NT2/D1 (cell line): ENCODE measurements around the gene ULBP3.

Experiments used
- SUZ12 ChIP-seq: IDR thresholded peaks from 2 replicates; pipeline ENCODE4 v1.6.1; 2011; ENCODE audit not compliant: insufficient read length, insufficient read depth; ENCODE audit errors: extremely low read depth
- YY1 ChIP-seq: IDR thresholded peaks from 2 replicates; pipeline ENCODE4 v1.6.1; 2011; ENCODE audit not compliant: insufficient read length, insufficient read depth
- ZNF274 ChIP-seq: IDR thresholded peaks from 2 replicates; pipeline ENCODE4 v1.6.1; 2011; ENCODE audit warnings: mild to moderate bottlenecking, low read depth, low read length

GRCh38 chr6:150056156-150056555 lies 12.8 kb downstream of the ULBP3 start:
- no peak for TF ChIP-seq SUZ12
- no peak for TF ChIP-seq ZNF274
- TF ChIP-seq YY1: no peak
